ENCODE results near the gene PSKH1.

Gene PSKH1

DNA sequence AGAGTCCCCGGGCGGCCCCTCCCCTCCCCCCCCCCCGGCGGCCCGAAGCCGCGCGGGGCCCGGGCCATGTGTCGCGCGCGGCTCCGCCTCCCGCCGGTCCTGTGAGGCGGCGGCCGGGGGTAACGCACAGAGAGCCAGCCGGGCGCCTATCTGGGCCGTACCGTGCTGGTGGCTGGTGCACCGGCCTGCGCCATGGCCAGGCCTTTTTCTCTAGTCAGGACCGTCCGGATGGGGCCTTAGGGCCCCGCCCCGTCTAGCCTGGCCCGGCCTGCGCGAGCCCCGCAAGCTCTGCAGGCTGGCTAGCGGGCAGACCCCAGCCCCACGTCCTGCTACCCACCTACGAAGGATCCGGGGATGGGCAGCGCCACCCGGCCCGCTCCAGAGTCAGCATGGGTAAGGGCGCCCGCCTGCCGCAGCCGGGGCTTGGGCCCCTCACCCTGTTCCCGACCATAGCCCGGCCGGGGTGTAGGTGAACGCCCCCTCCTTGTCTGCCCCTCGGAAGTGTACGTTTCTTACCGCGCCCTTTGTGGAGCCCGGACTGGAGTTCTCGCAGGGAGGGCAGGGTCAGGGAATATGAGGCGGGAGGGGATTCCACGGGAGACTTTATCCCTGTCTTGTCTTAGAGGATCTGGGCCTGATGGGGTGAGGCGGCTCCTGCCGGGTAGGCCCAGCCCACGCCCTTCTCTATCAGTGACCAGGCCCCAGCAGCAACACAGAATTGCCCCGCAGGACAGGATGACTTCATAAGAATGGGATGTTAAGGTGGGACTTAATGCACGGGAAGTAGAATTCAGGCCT lies 45.8 kb upstream of the PSKH1 start, which contains the start of gene CENPT:
CENPT (minus strand) TSS at position 630 of the 798 bp plus-strand sequence. CDS start 13,834 bp downstream, outside the sequence.
- peak; percentile 72 for DNase-seq (ENCODE audit: low read depth)
- TF ChIP-seq, protein P1, sequence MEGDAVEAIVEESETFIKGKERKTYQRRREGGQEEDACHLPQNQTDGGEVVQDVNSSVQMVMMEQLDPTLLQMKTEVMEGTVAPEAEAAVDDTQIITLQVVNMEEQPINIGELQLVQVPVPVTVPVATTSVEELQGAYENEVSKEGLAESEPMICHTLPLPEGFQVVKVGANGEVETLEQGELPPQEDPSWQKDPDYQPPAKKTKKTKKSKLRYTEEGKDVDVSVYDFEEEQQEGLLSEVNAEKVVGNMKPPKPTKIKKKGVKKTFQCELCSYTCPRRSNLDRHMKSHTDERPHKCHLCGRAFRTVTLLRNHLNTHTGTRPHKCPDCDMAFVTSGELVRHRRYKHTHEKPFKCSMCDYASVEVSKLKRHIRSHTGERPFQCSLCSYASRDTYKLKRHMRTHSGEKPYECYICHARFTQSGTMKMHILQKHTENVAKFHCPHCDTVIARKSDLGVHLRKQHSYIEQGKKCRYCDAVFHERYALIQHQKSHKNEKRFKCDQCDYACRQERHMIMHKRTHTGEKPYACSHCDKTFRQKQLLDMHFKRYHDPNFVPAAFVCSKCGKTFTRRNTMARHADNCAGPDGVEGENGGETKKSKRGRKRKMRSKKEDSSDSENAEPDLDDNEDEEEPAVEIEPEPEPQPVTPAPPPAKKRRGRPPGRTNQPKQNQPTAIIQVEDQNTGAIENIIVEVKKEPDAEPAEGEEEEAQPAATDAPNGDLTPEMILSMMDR (conservative IDR thresholded peaks at IDR 0.05; ENCODE audit: low read length): no peak
- peak within 1 kb of the TSS; percentile 88 for H3K4me3 ChIP-seq (ENCODE audit: low read length)

DNA sequence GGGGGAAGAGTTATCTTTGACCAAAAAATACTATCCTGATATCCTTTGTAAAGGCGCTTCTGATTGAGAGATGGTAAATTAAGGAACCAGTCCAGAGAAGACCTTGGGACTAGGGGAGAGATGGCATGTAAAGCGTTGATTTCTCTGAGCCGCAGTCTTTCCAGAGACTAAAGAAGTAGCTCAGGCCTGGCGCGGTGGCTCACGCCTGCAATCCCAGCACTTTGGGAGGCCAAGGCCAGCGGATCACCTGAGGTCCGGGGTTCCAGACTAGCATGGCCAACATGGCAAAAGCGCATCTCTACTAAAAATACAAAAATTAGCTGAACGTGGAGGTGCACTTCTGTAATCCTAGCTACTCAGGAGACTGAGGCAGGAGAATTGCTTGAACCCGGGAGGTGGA lies 44.9 kb upstream of the PSKH1 start:
- TF ChIP-seq, protein P1 (conservative IDR thresholded peaks at IDR 0.05; ENCODE audit: low read length): no peak
- peak overlapping the region; percentile 88 for H3K4me3 ChIP-seq (ENCODE audit: low read length)
- DNase-seq (ENCODE audit: low read depth): no peak

DNA sequence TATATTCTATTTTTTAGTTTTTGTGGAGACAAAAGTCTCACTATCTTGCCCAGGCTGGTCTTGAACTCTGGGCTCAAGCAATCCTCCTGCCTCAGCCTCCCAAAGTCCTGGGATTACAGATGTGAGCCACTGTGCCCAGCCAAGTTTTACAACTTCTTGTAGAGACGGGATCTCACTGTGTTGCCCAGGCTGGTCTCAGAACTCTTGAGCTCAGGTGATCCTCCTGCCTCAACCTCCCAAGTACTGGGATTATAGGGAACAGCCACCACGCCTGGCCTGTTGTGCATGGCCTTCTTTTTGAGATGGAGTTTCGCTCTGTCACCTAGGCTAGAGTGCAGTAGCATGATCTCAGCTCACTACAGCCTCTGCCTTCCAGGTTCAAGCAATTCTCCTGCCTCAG lies 39.4 kb upstream of the PSKH1 start:
- DNase-seq (ENCODE audit: low read depth): no peak
- no peak overlapping the region for H3K4me3 ChIP-seq (ENCODE audit: low read length)
- TF ChIP-seq, protein P1 (conservative IDR thresholded peaks at IDR 0.05; ENCODE audit: low read length): no peak

DNA sequence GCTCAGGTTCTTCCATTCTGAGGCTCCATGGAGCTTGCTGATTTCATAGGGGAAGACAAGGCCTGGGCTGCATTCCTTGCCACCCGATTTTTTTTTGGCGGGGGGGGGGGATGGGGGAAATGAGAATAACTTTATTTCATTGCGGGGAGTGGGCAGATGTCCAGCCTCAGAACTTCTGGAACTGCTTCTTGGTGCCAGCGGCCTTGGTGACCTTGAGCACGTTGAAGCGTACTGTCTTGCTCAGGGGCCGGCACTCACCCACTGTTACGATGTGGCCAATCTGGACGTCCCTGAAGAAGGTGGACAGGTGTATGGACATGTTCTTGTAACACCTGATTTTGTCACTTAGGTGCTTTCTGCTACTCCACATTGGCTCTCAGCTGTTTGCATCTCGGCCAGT lies 37.3 kb upstream of the PSKH1 start:
- TF ChIP-seq, protein P1 (conservative IDR thresholded peaks at IDR 0.05; ENCODE audit: low read length): no peak
- H3K4me3 ChIP-seq (ENCODE audit: low read length): no peak overlapping the region
- DNase-seq (ENCODE audit: low read depth): no peak

DNA sequence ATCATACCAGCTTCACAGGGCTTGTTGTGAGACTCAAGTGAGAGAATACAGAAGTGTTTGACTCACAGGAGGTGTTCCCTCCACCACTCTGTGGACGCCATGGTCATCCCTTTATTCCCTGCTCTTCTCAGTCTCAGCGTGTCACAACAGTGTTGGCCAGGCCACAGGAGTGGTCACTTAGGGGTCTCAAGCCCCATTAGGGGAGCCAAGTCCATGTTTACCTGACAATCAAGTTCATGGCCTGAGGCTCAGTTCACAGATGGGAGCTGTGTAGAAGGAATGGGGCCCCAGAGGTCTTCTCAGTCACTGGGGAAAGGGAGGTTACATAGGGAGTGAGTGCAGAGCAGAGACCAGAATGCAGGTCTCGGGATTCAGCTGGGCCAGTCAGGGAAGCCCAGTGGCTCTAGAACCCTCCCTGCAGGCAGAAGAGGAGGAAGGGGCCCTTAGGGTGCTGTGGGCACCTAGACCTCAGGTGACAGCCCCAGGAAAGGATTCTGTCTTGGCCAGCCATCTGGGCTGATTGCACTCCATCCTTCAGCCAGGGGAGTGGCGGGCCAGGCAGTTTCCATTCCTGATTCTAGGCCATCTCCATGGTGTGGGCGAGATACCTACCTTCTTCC lies 36.0 kb upstream of the PSKH1 start:
- no peak for DNase-seq (ENCODE audit: low read depth)
- H3K4me3 ChIP-seq (ENCODE audit: low read length): no peak overlapping the region
- TF ChIP-seq, protein P1 (conservative IDR thresholded peaks at IDR 0.05; ENCODE audit: low read length): no peak

DNA sequence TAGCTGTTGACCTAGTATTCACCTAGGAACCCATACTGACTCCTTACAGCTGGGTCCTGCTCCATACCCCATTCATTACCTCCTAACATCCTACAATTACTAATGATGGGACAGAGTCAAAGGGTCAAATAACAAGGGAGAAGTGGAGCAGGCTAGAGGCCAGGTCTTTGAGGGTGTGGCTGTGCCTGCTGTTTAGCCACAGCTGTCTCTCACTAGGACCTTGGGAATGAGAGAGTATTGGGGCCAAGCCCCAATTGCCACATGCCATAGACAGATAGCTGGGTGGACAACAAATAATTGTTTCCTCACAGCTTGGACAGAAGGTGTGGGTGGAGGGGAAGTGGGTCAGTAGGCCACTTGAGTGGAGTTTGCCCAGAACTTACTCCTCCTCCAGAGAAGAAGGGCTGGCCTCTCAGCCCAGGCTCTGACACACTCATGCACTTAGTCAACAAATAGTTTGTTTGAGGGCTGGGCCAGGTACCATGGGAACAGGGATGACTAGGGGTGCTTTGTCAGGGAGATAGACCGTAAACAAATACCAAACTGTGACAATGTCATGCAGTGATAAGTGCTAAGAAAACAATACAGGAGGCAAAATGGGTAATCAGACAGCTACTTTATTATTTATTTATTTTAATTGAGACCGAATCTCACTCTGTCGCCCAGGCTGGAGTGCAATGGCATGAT lies 35.4 kb upstream of the PSKH1 start:
- no peak overlapping the region for H3K4me3 ChIP-seq (ENCODE audit: low read length)
- DNase-seq (ENCODE audit: low read depth): peak; percentile 99
- TF ChIP-seq, protein P1 (conservative IDR thresholded peaks at IDR 0.05; ENCODE audit: low read length): no peak

Data from AG10803 (cell line).